ENCODE measurements around the gene SLC25A23.

GRCh38 chr19:6452223-6452614 lies 7.4 kb downstream of the SLC25A23 start:
- TF ChIP-seq SPI1 (IDR thresholded peaks at IDR 0.05; ENCODE audit: low read depth, low read length) (no peak), POLR2AphosphoS5 (IDR thresholded peaks at IDR 0.05; ENCODE audit: low read depth, low read length) (no peak), POLR2A (IDR thresholded peaks at IDR 0.05; ENCODE audit: low read depth, low read length) (no peak)

Data from GM12891 (cell line).